Breast epithelium (tissue), 3 donors: ENCODE measurements around the gene HOXD9.

Experiments used
- CTCF ChIP-seq, 3 donors: fragments of 450-650 bp; IDR thresholded peaks; one replicate each; pipeline ENCODE4 v1.5.1; 2016 to 2017; ENCODE audit warnings: antibody characterized with exemption in 3 of 3, mild to moderate bottlenecking in 3 of 3, moderate library complexity in 3 of 3
- POLR2A ChIP-seq: fragments of 450-650 bp; IDR thresholded peaks from one replicate; pipeline ENCODE4 v1.6.1; 2016; ENCODE audit warnings: antibody characterized with exemption, mild to moderate bottlenecking, moderate library complexity

- no peak for TF ChIP-seq CTCF (IDR thresholded peaks at IDR 0.05)
- TF ChIP-seq POLR2A = no peak
Observed at GRCh38 chr2:176101842-176102241, 20.7 kb upstream of the HOXD9 start.
